Mesodermal cell (in vitro differentiated cells): ENCODE data around the gene CASZ1.

Source experiments
- H3K27ac ChIP-seq: 2 replicates; pipeline ENCODE4 v1.7.0; 2013; ENCODE audit warnings: mild to moderate bottlenecking, low read depth, low read length, moderate library complexity; ENCODE audit not compliant: severe bottlenecking
- H3K36me3 ChIP-seq: 2 replicates; pipeline ENCODE4 v1.7.1; 2013; ENCODE audit warnings: mild to moderate bottlenecking, low read length, moderate library complexity; ENCODE audit not compliant: control insufficient read depth, insufficient read depth
- H3K4me1 ChIP-seq: one replicate; pipeline ENCODE4 v1.7.1; 2013; ENCODE audit warnings: mild to moderate bottlenecking, low read length; ENCODE audit not compliant: insufficient read depth, control insufficient read depth, poor library complexity, severe bottlenecking
- H3K4me3 ChIP-seq: 2 replicates; pipeline ENCODE4 v1.7.0; 2013; ENCODE audit warnings: low read length, control low read depth, mild to moderate bottlenecking; ENCODE audit not compliant: insufficient read depth, poor library complexity, severe bottlenecking; ENCODE audit errors: extremely low read depth
- H3K9me3 ChIP-seq: 2 replicates; pipeline ENCODE4 v1.7.1; 2013; ENCODE audit warnings: mild to moderate bottlenecking, low read length, moderate library complexity; ENCODE audit not compliant: control insufficient read depth
- WGBS, 2 experiments: methylation state at CpG; one replicate each; pipeline ENCODE4 v1.1.5; 2013; ENCODE audit warnings: missing lambda C conversion rate in 2 of 2; ENCODE audit not compliant: insufficient coverage in 2 of 2; 5-methylcytosine and 5-hydroxymethylcytosine counted together

The CASZ1 gene

GRCh38 chr1:10662824-10663677 is 133.4 kb downstream of the CASZ1 start:
- no peaks in the 10 kb centered on the region for H3K9me3 ChIP-seq
- peaks cover 19% of the 10 kb centered on the region for H3K4me1 ChIP-seq
- H3K4me3 ChIP-seq, result no peak overlapping the region
- 79 to 87% methylated on average over 25 to 26 of the region's 26 CpGs for WGBS, 2 experiments
- peak overlapping the region; percentile 49 for H3K27ac ChIP-seq
- H3K36me3 ChIP-seq, result no peaks in the 10 kb centered on the region

- Histone ChIP-seq H3K9me3 (no peaks in the 10 kb centered on the region), H3K36me3 (no peaks in the 10 kb centered on the region), H3K4me3 (no peak overlapping the region), H3K4me1 (peaks cover 14% of the 10 kb centered on the region), H3K27ac (no peak overlapping the region)
- 83 to 91% methylated on average over 8 of the region's 8 CpGs for WGBS, 2 experiments
Observed at GRCh38 chr1:10662090-10662688, 134.3 kb downstream of the CASZ1 start.

GRCh38 chr1:10661453-10661852 is 135.0 kb downstream of the CASZ1 start:
- H3K36me3 ChIP-seq, result no peaks in the 10 kb centered on the region
- 92 to 93% methylated on average over 5 of the region's 5 CpGs for WGBS, 2 experiments
- H3K9me3 ChIP-seq, result no peaks in the 10 kb centered on the region
- H3K4me1 ChIP-seq, result peaks cover 11% of the 10 kb centered on the region
- H3K4me3 ChIP-seq, result no peak overlapping the region
- no peak overlapping the region for H3K27ac ChIP-seq

- 95 to 96% methylated on average over 42 to 52 of the region's 52 CpGs for WGBS, 2 experiments
- Histone ChIP-seq H3K27ac (no peak overlapping the region), H3K4me1 (peaks cover 7% of the 10 kb centered on the region)
Observed at GRCh38 chr1:10659646-10660540, 136.6 kb downstream of the CASZ1 start.

GRCh38 chr1:10659218-10659617 is 137.2 kb downstream of the CASZ1 start:
- H3K4me1 ChIP-seq, result peaks cover 7% of the 10 kb centered on the region
- H3K27ac ChIP-seq, result no peak overlapping the region
- no peaks in the 10 kb centered on the region for H3K9me3 ChIP-seq
- no peak overlapping the region for H3K4me3 ChIP-seq
- H3K36me3 ChIP-seq, result no peaks in the 10 kb centered on the region
- WGBS, 2 experiments, result 98% methylated on average over 17 to 18 of the region's 18 CpGs

More at GRCh38 chr1:10659646-10660540, 136.6 kb downstream of the CASZ1 start:
- Histone ChIP-seq H3K4me3 (no peak overlapping the region), H3K9me3 (no peaks in the 10 kb centered on the region), H3K36me3 (no peaks in the 10 kb centered on the region)

- no peak overlapping the region for H3K27ac ChIP-seq
- H3K9me3 ChIP-seq, result no peaks in the 10 kb centered on the region
- H3K4me1 ChIP-seq, result peaks cover 6% of the 10 kb centered on the region
- no peaks in the 10 kb centered on the region for H3K36me3 ChIP-seq
- 89 to 94% methylated on average over 15 of the region's 19 CpGs for WGBS, 2 experiments
- H3K4me3 ChIP-seq, result no peak overlapping the region
Observed at GRCh38 chr1:10658396-10659066, 137.9 kb downstream of the CASZ1 start.

- H3K4me3 ChIP-seq, result no peak overlapping the region
- H3K9me3 ChIP-seq, result no peaks in the 10 kb centered on the region
- no peaks in the 10 kb centered on the region for H3K36me3 ChIP-seq
- 80 to 82% methylated on average over 15 to 17 of the region's 29 CpGs for WGBS, 2 experiments
- no peak overlapping the region for H3K27ac ChIP-seq
- H3K4me1 ChIP-seq, result no peaks in the 10 kb centered on the region
Observed at GRCh38 chr1:10657088-10657847, 139.2 kb downstream of the CASZ1 start.

GRCh38 chr1:10656431-10656830 is 140.0 kb downstream of the CASZ1 start:
- H3K36me3 ChIP-seq, result no peaks in the 10 kb centered on the region
- H3K4me1 ChIP-seq, result peaks cover 6% of the 10 kb centered on the region
- H3K9me3 ChIP-seq, result no peaks in the 10 kb centered on the region
- no peak overlapping the region for H3K27ac ChIP-seq
- WGBS, 2 experiments, result 79 to 89% methylated on average over 12 to 13 of the region's 15 CpGs
- no peak overlapping the region for H3K4me3 ChIP-seq

GRCh38 chr1:10655002-10655401 is 141.4 kb downstream of the CASZ1 start:
- no peaks in the 10 kb centered on the region for H3K9me3 ChIP-seq
- no peaks in the 10 kb centered on the region for H3K36me3 ChIP-seq
- no peak overlapping the region for H3K27ac ChIP-seq
- WGBS, 2 experiments, result 87 to 92% methylated on average over 8 to 9 of the region's 10 CpGs
- H3K4me1 ChIP-seq, result peaks cover 8% of the 10 kb centered on the region
- no peak overlapping the region for H3K4me3 ChIP-seq
